Coronary artery (tissue), 2 donors: ENCODE results near the gene MAPKAPK2.

Source experiments
- DNase-seq: peaks from one replicate; pipeline ENCODE4 v3.0.0-alpha.2; 2017; ENCODE audit warnings: low spot score
- H3K27ac ChIP-seq, 2 donors: fragments of 200-600 bp; sonication (generic); one replicate each; pipeline ENCODE4 v1.5.1; 2016 to 2019
- H3K4me3 ChIP-seq: fragments of 200-600 bp; sonication (generic); 2 replicates; pipeline ENCODE4 v1.5.1; 2016; ENCODE audit warnings: mild to moderate bottlenecking, moderate library complexity
- CTCF ChIP-seq: fragments of 200-600 bp; sonication (generic); IDR thresholded peaks from one replicate; pipeline ENCODE4 v1.5.1; 2019; ENCODE audit warnings: antibody characterized with exemption

Gene MAPKAPK2

GRCh38 chr1:206716870-206717673 lies 32.4 kb downstream of the MAPKAPK2 start:
- DNase-seq = no peak
- no peak overlapping the region for H3K27ac ChIP-seq
- H3K4me3 ChIP-seq = no peak overlapping the region
- no peak for TF ChIP-seq CTCF

GRCh38 chr1:206717674-206717989 lies 32.9 kb downstream of the MAPKAPK2 start:
- H3K4me3 ChIP-seq = no peak overlapping the region
- TF ChIP-seq CTCF = no peak
- no peak for DNase-seq
- H3K27ac ChIP-seq = no peak overlapping the region

DNA sequence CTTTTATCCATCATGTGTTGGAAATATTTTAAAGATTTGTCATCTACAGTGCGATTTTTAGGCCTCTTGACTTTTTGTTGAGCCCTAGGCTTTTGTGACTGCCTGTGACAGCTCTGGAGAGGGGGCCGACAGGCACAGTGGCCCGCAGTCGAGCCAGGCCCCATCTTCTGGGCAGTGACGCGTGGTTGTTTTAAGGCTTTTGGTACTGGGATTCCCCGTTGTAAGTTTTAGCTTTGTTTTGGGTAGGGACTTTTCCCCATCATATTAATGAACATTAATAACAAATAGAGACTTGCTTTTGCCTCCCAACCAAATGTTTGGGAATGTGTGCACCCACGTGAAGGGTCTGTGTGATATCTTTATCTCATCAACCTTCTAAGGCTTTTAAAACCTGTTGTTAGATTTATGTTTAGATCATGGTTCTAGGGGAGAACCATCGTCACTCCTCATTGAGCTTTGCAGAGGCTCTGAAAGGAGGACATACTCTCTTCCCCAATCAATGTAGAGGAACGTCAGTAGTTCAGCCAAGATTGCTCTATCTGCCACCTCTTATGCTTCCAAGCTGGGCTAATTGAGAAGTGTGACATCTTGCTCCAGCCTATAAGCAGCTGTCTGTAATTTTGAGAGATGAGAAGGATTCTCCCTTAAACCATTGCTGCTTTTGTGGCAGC lies 34.6 kb downstream of the MAPKAPK2 start:
- Histone ChIP-seq H3K4me3 (no peak overlapping the region), H3K27ac (no peak overlapping the region)
- TF ChIP-seq CTCF = no peak
- no peak for DNase-seq

GRCh38 chr1:206721454-206721853 lies 36.7 kb downstream of the MAPKAPK2 start:
- H3K4me3 ChIP-seq = no peak overlapping the region
- no peak overlapping the region for H3K27ac ChIP-seq
- no peak for TF ChIP-seq CTCF
- no peak for DNase-seq

- H3K4me3 ChIP-seq = no peak overlapping the region
- peak overlapping the region in 1 of 2 donors; percentile 79 for H3K27ac ChIP-seq
- DNase-seq = peak; percentile 70
- TF ChIP-seq CTCF = no peak
These were observed 38.2 kb downstream of the MAPKAPK2 start for GRCh38 chr1:206722751-206723461.

DNA sequence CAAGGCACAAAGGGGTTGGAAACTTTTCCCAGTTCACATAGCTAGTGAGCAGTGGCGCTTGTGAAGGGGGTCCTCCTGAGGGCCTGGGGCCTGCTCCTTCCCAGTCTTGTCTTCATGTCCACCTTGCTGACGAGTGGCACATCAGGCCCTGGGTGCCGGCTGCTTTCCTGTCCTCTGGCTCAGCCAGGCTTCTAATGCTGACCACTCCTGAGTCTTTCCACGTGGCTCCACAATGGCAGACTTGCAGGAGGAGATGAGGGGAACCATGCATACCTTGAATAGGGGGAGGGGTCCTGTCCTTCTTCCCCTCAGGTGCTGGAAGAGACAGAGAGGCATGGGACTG lies 38.7 kb downstream of the MAPKAPK2 start:
- Histone ChIP-seq H3K4me3 (peak overlapping the region; percentile 19), H3K27ac (peak overlapping the region; percentile 57 to 79)
- no peak for DNase-seq
- TF ChIP-seq CTCF = no peak
